Fibroblast of mammary gland (primary cell): ENCODE results near the gene PDZD11.

Source experiments
- DNase-seq: peaks from one replicate; pipeline ENCODE4 v3.0.0-alpha.2; 2010; ENCODE audit warnings: low read depth
- H3K4me3 ChIP-seq: 2 replicates; pipeline ENCODE4 v1.5.1; 2011; ENCODE audit warnings: low read depth, mild to moderate bottlenecking, low read length, moderate library complexity; ENCODE audit not compliant: control insufficient read depth
- CTCF ChIP-seq: conservative IDR thresholded peaks from 2 replicates; pipeline ENCODE4 v1.5.1; 2011; ENCODE audit warnings: low read depth, low read length, inconsistent platforms; ENCODE audit not compliant: control insufficient read depth, insufficient read depth

PDZD11 gene

GRCh38 chrX:70322784-70323183 is 33.1 kb upstream of the PDZD11 start:
- no peak for DNase-seq
- H3K4me3 ChIP-seq, result no peak overlapping the region
- TF ChIP-seq CTCF, result no peak

GRCh38 chrX:70313503-70313902 is 23.8 kb upstream of the PDZD11 start:
- no peak overlapping the region for H3K4me3 ChIP-seq
- DNase-seq, result peak; percentile 48
- TF ChIP-seq CTCF, result no peak

GRCh38 chrX:70301716-70302115 is 12.0 kb upstream of the PDZD11 start:
- peak; percentile 18 for DNase-seq
- no peak overlapping the region for H3K4me3 ChIP-seq

GRCh38 chrX:70293621-70294020 is 3.9 kb upstream of the PDZD11 start:
- DNase-seq, result peak; percentile 36
- no peak for TF ChIP-seq CTCF
- H3K4me3 ChIP-seq, result no peak overlapping the region

More at GRCh38 chrX:70301716-70302115, 12.0 kb upstream of the PDZD11 start:
- no peak for TF ChIP-seq CTCF

GRCh38 chrX:70292788-70293187 is 3.1 kb upstream of the PDZD11 start:
- H3K4me3 ChIP-seq, result no peak overlapping the region
- DNase-seq, result no peak
- TF ChIP-seq CTCF, result no peak

- peak overlapping the region; percentile 75 for H3K4me3 ChIP-seq
- peak; percentile 19 for DNase-seq
- TF ChIP-seq CTCF, result no peak
Measured at GRCh38 chrX:70289168-70289792, 447 bp downstream of the PDZD11 start.

GRCh38 chrX:70281951-70282350 is 7.8 kb downstream of the PDZD11 start, which contains the start of gene RAB41:
RAB41 (plus strand) TSS chrX:70282172; CDS start chrX:70282218, 46 bp downstream.
- H3K4me3 ChIP-seq, result no peak within 1 kb of the TSS
- no peak for TF ChIP-seq CTCF
- no peak for DNase-seq
